GM12878 (cell line): ENCODE data around the gene BFSP2. TPM values are rescaled to one million over a fixed set of nuclear protein-coding genes. Genes with fewer than 3 reads are reported as not detected.

Experiments used
- ATAC-seq: fragments of 200-7000 bp; cut with Tn5 transposase; 3 replicates; pipeline ENCODE4 v1.9.1; 2020; ENCODE audit warnings: mild to moderate bottlenecking, moderate library complexity
- BruUV-seq: library from RNA; stranded (reverse); fragments of 400-500 nt; replicated peaks from 2 replicates; lab custom pipeline; 2021; lab: Mats Ljungman, UMichigan
- CTCF ChIA-PET: fragments of 300-600 bp; sonication (Branson Sonifier 250); formaldehyde crosslinking; extraction: SDS; loops from one replicate; lab custom pipeline; 2021; ENCODE audit warnings: inconsistent platforms; lab: Yijun Ruan, JAX
- POLR2A ChIA-PET: fragments of 350-600 bp; formaldehyde crosslinking; extraction: SDS; loops from one replicate; lab custom pipeline; 2021; ENCODE audit warnings: inconsistent platforms; lab: Charles Lee
- RAD21 ChIA-PET: fragments of 300-600 bp; sonication (Branson Sonifier 250); formaldehyde crosslinking; loops from one replicate; lab custom pipeline; 2023; ENCODE audit warnings: antibody characterized with exemption; ENCODE audit not compliant: unreplicated experiment; lab: Charles Lee
- SMC1A ChIA-PET: fragments of 300-600 bp; sonication (Branson Sonifier 250); formaldehyde crosslinking; loops from one replicate; lab custom pipeline; 2023; ENCODE audit not compliant: unreplicated experiment, uncharacterized antibody; lab: Charles Lee
- DNase-seq: peaks from one replicate; pipeline ENCODE4 v3.0.0-alpha.2; 2011; ENCODE audit warnings: low read depth, low spot score
- FAIRE-seq: peaks from 3 replicates; lab custom pipeline; 2011; peaks lifted over from hg19 to GRCh38; lab: Jason Lieb, UNC
- H2AFZ ChIP-seq: 2 replicates; pipeline ENCODE4 v1.6.0; 2011; ENCODE audit warnings: low read depth, low read length, control low read depth; ENCODE audit not compliant: control insufficient read depth
- H3K27ac ChIP-seq: 2 replicates; pipeline ENCODE4 v1.5.1; 2011; ENCODE audit warnings: control low read depth; ENCODE audit not compliant: control insufficient read depth, insufficient read depth
- H3K27me3 ChIP-seq, 2 experiments: replicated peaks in 1 of 2; 2 replicates each; pipeline versions ENCODE4 v1.6.0 to v1.6.1; 2011; ENCODE audit warnings: low read length in 1 of 2; ENCODE audit not compliant: control insufficient read depth in 2 of 2, insufficient read depth in 2 of 2
- H3K36me3 ChIP-seq, 2 experiments: 2 replicates each; pipeline ENCODE4 v1.5.1; 2011; ENCODE audit warnings: low read length in 1 of 2; ENCODE audit not compliant: control insufficient read depth in 2 of 2, insufficient read depth in 2 of 2
- H3K4me1 ChIP-seq: 2 replicates; pipeline ENCODE4 v1.6.1; 2011; ENCODE audit warnings: mild to moderate bottlenecking, low read length, moderate library complexity, mixed read lengths; ENCODE audit not compliant: control insufficient read depth, insufficient read depth
- H3K4me2 ChIP-seq: 2 replicates; pipeline ENCODE4 v1.6.0; 2011; ENCODE audit warnings: control low read depth; ENCODE audit not compliant: control insufficient read depth, insufficient read depth
- H3K4me3 ChIP-seq: fragments of 200-600 bp; sonication (generic); 2 replicates; pipeline ENCODE4 v1.5.1; 2016
- H3K79me2 ChIP-seq: 2 replicates; pipeline ENCODE4 v1.6.0; 2011; ENCODE audit warnings: low read length; ENCODE audit not compliant: control insufficient read depth, insufficient read depth
- H3K9ac ChIP-seq: 2 replicates; pipeline ENCODE4 v1.8.0; 2011; ENCODE audit warnings: low read length, control low read depth, mixed read lengths; ENCODE audit not compliant: control insufficient read depth, insufficient read depth
- H3K9me3 ChIP-seq: replicated peaks from 3 replicates; pipeline ENCODE4 v1.5.1; 2011; ENCODE audit warnings: mild to moderate bottlenecking, low read length; ENCODE audit not compliant: control insufficient read depth, insufficient read depth
- H4K20me1 ChIP-seq: 2 replicates; pipeline ENCODE4 v1.6.0; 2011; ENCODE audit not compliant: control insufficient read depth, insufficient read depth
- FOXM1 ChIP-seq: IDR thresholded peaks from 2 replicates; pipeline ENCODE4 v1.6.1; 2012; ENCODE audit warnings: low read depth, mild to moderate bottlenecking, inconsistent platforms, low read length, moderate library complexity
- HCFC1 ChIP-seq: fragments of 150-350 bp; IDR thresholded peaks from 2 replicates; pipeline ENCODE4 v1.6.1; 2014; ENCODE audit warnings: low read length
- LARP7 ChIP-seq: fragments of 450-650 bp; IDR thresholded peaks from 2 replicates; pipeline ENCODE4 v1.6.1; 2017; ENCODE audit warnings: mild to moderate bottlenecking
- MTA2 ChIP-seq: fragments of 450-650 bp; IDR thresholded peaks from 2 replicates; pipeline ENCODE4 v1.6.1; 2016; ENCODE audit warnings: low read depth, mild to moderate bottlenecking, moderate library complexity
- RCOR1 ChIP-seq: conservative IDR thresholded peaks from 2 replicates; pipeline ENCODE4 v1.6.1; 2012; ENCODE audit warnings: low read depth, low read length, improper control_type of control experiment
- RELA ChIP-seq: fragments of 450-650 bp; IDR thresholded peaks from 2 replicates; pipeline ENCODE4 v1.8.0; 2014; ENCODE audit warnings: borderline replicate concordance; ENCODE audit not compliant: partially characterized antibody
- SIN3A ChIP-seq: IDR thresholded peaks from 2 replicates; pipeline ENCODE4 v1.6.1; 2012; ENCODE audit warnings: low read depth, low read length, improper control_type of control experiment
- ZNF24 ChIP-seq: fragments of 450-650 bp; IDR thresholded peaks from 2 replicates; pipeline ENCODE4 v1.6.1; 2017; ENCODE audit warnings: antibody characterized with exemption, mild to moderate bottlenecking
- ZNF274 ChIP-seq: IDR thresholded peaks from one replicate; pipeline ENCODE4 v1.8.0; 2011; ENCODE audit not compliant: insufficient read length, insufficient read depth
- WGBS: methylation state at CpG from one replicate; pipeline ENCODE4 v1.1.6; 2016; ENCODE audit warnings: low lambda C conversion rate; ENCODE audit not compliant: insufficient replicate concordance, insufficient coverage; ENCODE audit errors: missing lambda C conversion rate; 5-methylcytosine and 5-hydroxymethylcytosine counted together
- in situ Hi-C: fragments of 300-500 bp; cut with MboI; formaldehyde crosslinking; loops from 9 replicates; pipeline ENCODE4 v1.14.3; 2018; ENCODE audit warnings: mixed read lengths
- intact Hi-C: fragments of 100-400 bp; cut with micrococcal nuclease; formaldehyde crosslinking; loops from one replicate; pipeline ENCODE4 v1.14.2; 2022; ENCODE audit not compliant: unreplicated experiment
- polyA plus RNA-seq, 11 experiments: library from polyadenylated mRNA; depleted of rRNA in 4 of 11; unstranded in 6 of 11; stranded (reverse) in 5 of 11; fragments of >200 nt; fragmentation: Nextera tagmentation in 4 of 11; fragmentation: Illumina TruSeq in 1 of 11; extraction: Ambion mirVana in 4 of 11; extraction: Trizol in 1 of 11; gene quantifications; 1 replicate in 1 of 11; 2 replicates in 10 of 11; pipeline versions ENCODE4 v1.2.1 to v1.2.3, GENCODE V29; 2011 to 2016; ENCODE audit warnings: inconsistent platforms in 2 of 11, missing spikeins in 2 of 11, low read depth in 1 of 11
- total RNA-seq, 4 experiments: library from RNA; depleted of rRNA in 3 of 4; stranded (reverse); fragments of >200 nt in 3 of 4; fragmentation: Illumina TruSeq in 1 of 4; extraction: Trizol in 1 of 4; gene quantifications; 2 replicates each; pipeline versions ENCODE4 v1.2.1 to v1.2.3, GENCODE V29; 2013 to 2021

BFSP2 gene
- total and polyA plus RNA-seq, 10 of the 15 experiments (the other 5 are each of a cell fraction or from before 2014, with no cell fraction given), result 1.5 to 20.4 (median 7.3) TPM

DNA sequence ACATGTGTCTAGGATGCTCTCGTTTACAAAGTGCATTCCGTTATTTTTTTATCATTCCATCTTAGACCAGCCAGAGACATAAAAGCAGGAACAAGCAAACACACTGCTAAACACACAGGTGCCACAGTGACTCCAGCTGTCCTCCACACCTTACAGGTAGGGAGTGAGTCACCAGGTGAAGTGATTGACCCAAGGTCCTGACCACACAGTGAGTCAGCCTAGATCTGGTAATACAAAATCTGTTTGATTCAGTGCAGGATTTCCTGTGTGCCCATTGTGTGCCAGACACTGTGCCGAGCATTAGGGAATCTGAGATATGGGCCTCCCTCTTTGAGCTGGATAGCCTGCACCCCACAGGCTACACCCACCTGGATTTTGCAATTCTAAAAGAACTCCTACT is 16.7 kb upstream of the BFSP2 start:
- H3K4me2 ChIP-seq, result no peak overlapping the region
- intact Hi-C loops (loop anchor here (5.0 kb wide), 1 partner anchor 581 kb away; no protein-coding TSS in a partner anchor), in situ Hi-C loops (loop anchor here (5.0 to 25.0 kb wide), 2 partner anchors 651 to 846 kb away; no protein-coding TSS in a partner anchor)
- FAIRE-seq (no peak), DNase-seq (no peak), ATAC-seq (no peak)
- ChIA-PET SMC1A (interaction anchor here (0.9 to 4.9 kb wide), 5 partner anchors 16 to 656 kb away, joined by 3 to 29 read pairs (median 3); partner anchors contain the start of gene BFSP2), CTCF (interaction anchor here (0.8 to 5.4 kb wide), 6 partner anchors 17 to 847 kb away, joined by 3 to 43 read pairs (median 20); no protein-coding TSS in a partner anchor), RAD21 (interaction anchor here (0.8 to 3.1 kb wide), 3 partner anchors 341 to 657 kb away, joined by 5 to 23 read pairs (median 5); no protein-coding TSS in a partner anchor), POLR2A (no interaction called here)
- H2AFZ ChIP-seq, result no peak overlapping the region
- H3K9ac ChIP-seq, result no peak overlapping the region
- no peak overlapping the region for H3K27ac ChIP-seq
- WGBS, result 58% methylated on average over 3 of the region's 3 CpGs
- H3K36me3 ChIP-seq, result no peaks in the 10 kb centered on the region
- H3K79me2 ChIP-seq, result no peaks in the 10 kb centered on the region
- BruUV-seq, result no TSS peak
- H3K27me3 ChIP-seq, result no peaks in the 10 kb centered on the region; a peak in 2 of 4 replicates
- TF ChIP-seq SIN3A (no peak), ZNF274 (no peak), RELA (no peak), LARP7 (no peak), FOXM1 (no peak), HCFC1 (no peak), RCOR1 (no peak), MTA2 (no peak), ZNF24 (no peak)
- H4K20me1 ChIP-seq, result no peaks in the 10 kb centered on the region
- H3K4me1 ChIP-seq, result no peaks in the 10 kb centered on the region
- H3K9me3 ChIP-seq, result no peaks in the 10 kb centered on the region
- no peak overlapping the region for H3K4me3 ChIP-seq
